AG10803 (cell line): ENCODE data around the gene RETREG1.

Source experiments
- DNase-seq: peaks from one replicate; pipeline ENCODE4 v3.0.0; 2010; ENCODE audit warnings: low read depth
- H3K4me3 ChIP-seq: 2 replicates; pipeline ENCODE4 v1.5.1; 2011; ENCODE audit warnings: mild to moderate bottlenecking, low read length, control low read depth
- TF ChIP-seq, protein P1 (sequence below): conservative IDR thresholded peaks from 2 replicates; pipeline ENCODE4 v1.5.1; 2011; ENCODE audit warnings: mild to moderate bottlenecking, low read length, control low read depth, inconsistent platforms

The RETREG1 gene

DNA sequence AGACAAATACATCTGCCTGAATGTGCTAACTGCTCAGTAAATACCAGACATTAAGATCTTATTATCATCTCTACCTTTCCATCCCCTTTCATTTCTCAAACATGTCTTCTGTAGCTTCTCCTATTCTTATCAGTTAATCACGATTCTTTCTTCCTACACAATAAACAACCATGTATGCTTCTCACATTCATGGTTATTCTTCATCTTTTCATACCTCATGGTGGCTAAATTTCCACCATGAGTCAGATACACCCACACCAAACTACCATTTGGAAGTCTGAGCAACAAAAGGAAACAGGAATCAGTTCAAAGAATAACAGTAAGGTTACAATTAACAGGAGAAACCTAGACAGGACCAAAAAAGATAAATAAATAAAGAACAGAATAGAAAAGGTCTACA lies 158.9 kb downstream of the RETREG1 start:
- TF ChIP-seq, protein P1, sequence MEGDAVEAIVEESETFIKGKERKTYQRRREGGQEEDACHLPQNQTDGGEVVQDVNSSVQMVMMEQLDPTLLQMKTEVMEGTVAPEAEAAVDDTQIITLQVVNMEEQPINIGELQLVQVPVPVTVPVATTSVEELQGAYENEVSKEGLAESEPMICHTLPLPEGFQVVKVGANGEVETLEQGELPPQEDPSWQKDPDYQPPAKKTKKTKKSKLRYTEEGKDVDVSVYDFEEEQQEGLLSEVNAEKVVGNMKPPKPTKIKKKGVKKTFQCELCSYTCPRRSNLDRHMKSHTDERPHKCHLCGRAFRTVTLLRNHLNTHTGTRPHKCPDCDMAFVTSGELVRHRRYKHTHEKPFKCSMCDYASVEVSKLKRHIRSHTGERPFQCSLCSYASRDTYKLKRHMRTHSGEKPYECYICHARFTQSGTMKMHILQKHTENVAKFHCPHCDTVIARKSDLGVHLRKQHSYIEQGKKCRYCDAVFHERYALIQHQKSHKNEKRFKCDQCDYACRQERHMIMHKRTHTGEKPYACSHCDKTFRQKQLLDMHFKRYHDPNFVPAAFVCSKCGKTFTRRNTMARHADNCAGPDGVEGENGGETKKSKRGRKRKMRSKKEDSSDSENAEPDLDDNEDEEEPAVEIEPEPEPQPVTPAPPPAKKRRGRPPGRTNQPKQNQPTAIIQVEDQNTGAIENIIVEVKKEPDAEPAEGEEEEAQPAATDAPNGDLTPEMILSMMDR = no peak
- no peak for DNase-seq

DNA sequence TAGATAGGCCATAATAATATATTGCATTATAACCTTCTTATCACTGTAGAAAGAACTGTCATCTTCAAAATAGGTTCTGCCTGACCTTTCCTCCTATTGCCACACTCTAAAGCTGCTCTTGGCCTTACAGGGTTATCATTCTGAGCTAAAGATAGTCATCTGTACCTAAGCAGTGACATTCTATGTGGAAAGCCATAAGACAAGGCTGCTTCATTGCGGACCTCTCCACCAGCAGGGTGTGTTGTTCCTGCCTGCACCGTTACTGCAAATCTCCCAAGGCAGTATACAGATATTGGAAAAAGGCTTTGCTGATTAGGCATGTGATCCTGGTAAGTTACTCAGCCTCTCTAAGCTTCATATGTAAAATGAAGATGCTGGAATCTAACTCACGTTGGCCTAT lies 159.3 kb downstream of the RETREG1 start:
- no peak overlapping the region for H3K4me3 ChIP-seq
- TF ChIP-seq, protein P1 = no peak; the same call in 1 of the 2 replicates
- DNase-seq = no peak

More for the DNA sequence above, 158.9 kb downstream of the RETREG1 start:
- H3K4me3 ChIP-seq = no peak overlapping the region

DNA sequence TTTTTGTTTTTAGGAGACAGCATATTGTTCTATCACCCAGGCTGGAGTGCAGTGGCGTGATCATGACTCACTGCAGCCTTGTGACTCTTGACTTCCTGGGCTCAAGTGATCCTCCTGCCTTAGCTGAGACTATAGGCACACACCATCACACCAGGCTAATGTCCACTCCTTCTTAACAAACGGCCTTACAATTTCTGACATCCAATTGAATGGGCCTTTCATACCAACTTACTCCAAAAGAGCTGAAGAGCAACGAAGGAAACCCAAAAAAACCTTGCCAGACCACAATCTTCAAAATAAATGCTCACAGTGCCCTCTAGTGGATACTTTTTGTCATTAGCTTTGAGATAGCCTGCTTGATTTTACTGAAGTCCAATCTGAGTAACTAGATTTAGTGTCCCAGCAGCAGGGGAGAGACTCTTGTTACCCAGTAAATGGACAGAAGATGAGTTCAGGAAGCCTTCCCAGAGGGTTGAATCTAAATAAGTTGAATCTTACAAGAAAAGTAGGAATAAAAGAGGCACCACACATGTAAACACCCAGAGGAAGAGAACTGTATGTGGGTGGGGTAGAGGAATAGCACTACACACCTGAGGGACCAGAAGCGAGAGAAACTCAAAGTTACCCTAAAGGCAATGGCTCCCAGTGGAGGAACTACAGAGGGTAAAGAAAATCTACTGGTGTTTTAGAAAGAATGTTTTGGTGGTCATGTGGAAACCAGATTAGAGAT lies 160.5 kb downstream of the RETREG1 start:
- TF ChIP-seq, protein P1 = peak; percentile 67
- no peak overlapping the region for H3K4me3 ChIP-seq
- peak; percentile 74 for DNase-seq

DNA sequence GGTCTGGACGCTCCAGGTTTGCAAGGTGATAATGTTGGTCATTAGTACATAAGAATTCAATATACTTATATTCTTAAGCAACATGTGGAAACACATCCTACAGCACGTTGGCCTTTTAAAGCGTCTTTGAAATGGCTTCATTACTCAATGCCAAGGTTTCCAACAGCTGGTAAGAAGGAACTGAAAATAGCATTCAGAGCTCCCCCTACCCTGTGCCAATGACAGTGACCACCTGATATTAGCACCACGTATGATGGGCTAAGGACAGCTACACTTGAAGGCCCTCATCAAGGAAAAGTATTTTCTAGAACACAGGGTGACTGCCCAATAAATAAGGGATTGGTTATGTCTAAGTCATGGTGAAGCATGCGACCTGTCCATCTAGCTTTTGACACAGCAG lies 161.1 kb downstream of the RETREG1 start:
- no peak overlapping the region for H3K4me3 ChIP-seq
- TF ChIP-seq, protein P1 = no peak
- no peak for DNase-seq

DNA sequence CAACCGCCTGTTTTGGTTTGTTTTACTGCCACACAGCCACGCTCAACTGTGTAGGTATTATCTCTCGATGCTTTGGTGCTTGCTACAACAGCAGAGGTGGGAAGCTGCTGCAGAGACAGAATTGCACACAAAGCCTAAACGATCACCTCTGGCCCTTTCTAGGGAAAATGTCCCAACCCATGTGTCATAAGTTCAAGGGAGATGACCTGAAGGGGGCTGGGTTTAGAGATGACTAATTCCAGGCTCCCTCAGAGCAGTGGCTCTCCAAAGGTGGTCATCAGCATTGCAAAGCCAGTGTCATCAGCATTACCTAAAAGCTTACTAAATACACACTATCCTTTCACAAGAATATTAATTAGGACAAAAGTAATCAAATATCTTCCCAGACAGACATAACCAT lies 162.1 kb downstream of the RETREG1 start:
- H3K4me3 ChIP-seq = no peak overlapping the region
- DNase-seq = no peak
- TF ChIP-seq, protein P1 = no peak

DNA sequence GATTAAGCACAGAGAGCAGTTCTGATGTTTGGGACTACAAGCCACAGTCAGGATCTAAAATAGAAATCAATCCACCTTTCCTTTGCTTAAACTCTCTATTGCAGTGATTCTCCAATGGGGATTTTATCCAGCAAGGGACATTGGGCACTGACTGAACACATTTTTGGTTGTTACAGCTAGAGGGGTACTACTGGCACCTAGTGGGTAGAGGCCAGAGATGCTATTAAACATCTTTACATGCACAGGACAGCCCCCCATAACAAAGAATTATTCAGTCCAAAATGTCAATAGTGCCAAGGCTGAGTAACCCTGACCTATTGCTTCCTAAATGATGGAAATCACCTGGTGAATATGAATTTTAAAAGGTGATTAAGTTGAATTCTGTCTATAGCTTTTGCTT lies 163.2 kb downstream of the RETREG1 start:
- DNase-seq = no peak
- H3K4me3 ChIP-seq = no peak overlapping the region
- TF ChIP-seq, protein P1 = no peak

DNA sequence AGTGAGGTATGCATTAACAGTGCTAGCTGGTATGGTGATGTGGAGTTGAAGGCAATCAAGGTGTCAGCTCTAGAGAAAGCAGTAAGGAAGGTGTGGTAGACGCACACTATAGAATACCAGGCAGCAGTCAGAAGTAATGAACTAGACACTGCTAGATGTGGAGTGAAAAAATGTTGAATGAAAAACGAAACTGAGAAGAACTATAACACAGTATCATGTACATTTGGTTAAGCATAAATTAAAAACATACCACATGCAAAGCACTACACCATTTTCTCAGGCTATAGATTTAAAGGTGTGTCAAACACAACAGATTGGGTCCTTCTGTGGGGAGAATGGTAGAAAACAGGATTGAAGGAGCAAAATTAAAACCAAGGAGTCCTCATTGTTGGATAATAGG lies 166.6 kb downstream of the RETREG1 start:
- no peak for DNase-seq
- H3K4me3 ChIP-seq = no peak overlapping the region
- TF ChIP-seq, protein P1 = no peak
